ENCODE results near the gene UBE2V1. TPM values are rescaled to one million over a fixed set of nuclear protein-coding genes. Genes with fewer than 3 reads are reported as not detected.

The UBE2V1 gene
- total RNA-seq, 1 donor from 2014 or later = 109 TPM

DNA sequence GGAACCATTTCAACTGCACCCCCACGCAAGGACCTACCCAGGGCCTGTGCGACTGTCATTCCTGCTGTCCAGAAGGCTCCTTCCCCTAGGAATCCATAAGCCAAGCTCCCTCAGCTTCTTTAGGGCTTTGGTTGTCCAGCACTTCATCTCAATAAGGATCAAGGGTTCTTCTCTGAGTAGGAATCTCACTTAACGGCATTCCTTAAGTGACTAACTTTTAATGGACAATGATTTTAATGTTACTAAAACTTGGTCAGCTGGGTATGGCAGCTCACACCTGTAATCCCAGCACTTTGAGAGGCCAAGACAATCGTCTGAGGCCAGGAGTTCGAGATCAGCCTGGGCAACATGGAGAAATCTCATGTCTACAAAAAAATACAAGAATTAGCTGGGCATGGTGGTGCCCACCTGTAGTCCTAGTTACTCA, 13.4 kb downstream of the UBE2V1 start:
- no peak overlapping the region for H3K4me3 ChIP-seq (ENCODE audit: low read depth, low read length)
- DNase-seq (ENCODE audit: low read depth) = no peak
- TF ChIP-seq, protein P1, sequence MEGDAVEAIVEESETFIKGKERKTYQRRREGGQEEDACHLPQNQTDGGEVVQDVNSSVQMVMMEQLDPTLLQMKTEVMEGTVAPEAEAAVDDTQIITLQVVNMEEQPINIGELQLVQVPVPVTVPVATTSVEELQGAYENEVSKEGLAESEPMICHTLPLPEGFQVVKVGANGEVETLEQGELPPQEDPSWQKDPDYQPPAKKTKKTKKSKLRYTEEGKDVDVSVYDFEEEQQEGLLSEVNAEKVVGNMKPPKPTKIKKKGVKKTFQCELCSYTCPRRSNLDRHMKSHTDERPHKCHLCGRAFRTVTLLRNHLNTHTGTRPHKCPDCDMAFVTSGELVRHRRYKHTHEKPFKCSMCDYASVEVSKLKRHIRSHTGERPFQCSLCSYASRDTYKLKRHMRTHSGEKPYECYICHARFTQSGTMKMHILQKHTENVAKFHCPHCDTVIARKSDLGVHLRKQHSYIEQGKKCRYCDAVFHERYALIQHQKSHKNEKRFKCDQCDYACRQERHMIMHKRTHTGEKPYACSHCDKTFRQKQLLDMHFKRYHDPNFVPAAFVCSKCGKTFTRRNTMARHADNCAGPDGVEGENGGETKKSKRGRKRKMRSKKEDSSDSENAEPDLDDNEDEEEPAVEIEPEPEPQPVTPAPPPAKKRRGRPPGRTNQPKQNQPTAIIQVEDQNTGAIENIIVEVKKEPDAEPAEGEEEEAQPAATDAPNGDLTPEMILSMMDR (conservative IDR thresholded peaks at IDR 0.05; ENCODE audit: low read depth, low read length) = no peak

DNA sequence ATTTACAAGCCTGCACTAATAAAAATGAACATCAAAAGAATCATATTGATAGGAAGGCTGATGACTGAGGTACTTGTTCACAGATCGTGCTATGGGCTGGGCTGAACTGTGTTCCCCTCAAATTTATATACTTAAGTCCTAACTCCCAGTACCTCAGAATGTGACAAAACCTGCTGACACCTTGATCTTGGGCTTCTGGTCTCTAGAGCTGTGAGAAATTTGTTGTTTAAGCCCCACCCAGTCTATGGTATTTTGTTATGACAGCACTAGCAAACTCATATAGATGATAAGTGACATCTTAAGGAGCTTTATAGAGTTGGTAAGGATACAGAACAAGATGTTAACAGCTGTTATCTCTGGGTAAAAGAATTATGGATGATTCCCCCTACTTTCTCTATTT, 13.8 kb downstream of the UBE2V1 start:
- DNase-seq (ENCODE audit: low read depth) = no peak
- no peak overlapping the region for H3K4me3 ChIP-seq (ENCODE audit: low read depth, low read length)
- TF ChIP-seq, protein P1 (conservative IDR thresholded peaks at IDR 0.05; ENCODE audit: low read depth, low read length) = no peak

DNA sequence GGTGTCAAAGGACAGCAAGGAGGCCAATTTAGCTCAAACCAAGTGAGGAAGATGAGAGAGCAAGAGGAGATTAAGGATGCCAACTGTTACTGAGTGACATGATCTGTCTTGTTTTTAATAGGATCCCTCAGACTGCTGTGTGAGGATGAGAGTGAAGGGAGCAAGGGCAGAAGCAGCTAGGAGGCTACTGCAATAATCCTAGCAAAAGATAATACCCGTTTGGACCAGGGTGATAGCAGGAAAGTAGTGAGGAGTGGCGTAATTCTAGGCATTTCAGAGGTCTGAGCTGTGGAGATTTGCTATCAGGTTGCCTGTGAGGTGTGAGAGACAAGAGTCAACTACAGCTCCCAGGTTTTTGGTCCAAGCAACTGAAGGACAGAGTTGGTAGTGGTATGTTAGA, 14.7 kb downstream of the UBE2V1 start:
- TF ChIP-seq, protein P1 (conservative IDR thresholded peaks at IDR 0.05; ENCODE audit: low read depth, low read length) = no peak
- H3K4me3 ChIP-seq (ENCODE audit: low read depth, low read length) = no peak overlapping the region
- DNase-seq (ENCODE audit: low read depth) = no peak

DNA sequence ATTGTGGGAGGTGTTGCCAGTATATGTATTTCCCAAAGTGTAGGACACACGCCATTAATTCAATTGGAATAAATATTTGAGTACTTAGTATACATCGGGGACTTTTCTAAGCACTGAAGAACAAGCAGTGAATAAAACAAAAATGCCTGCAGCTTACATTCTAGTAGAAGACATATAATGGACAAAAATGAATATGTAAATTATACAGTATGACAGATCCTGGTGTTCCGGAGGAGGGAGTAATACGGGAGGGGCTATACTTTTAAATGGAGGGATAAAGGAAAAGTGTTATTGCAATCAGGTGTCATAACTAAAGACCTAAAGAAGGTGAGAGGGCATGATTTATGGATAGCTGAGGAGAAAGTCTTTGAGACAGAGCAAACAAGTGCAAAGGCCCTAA, 15.1 kb downstream of the UBE2V1 start:
- DNase-seq (ENCODE audit: low read depth) = no peak
- TF ChIP-seq, protein P1 (conservative IDR thresholded peaks at IDR 0.05; ENCODE audit: low read depth, low read length) = no peak
- no peak overlapping the region for H3K4me3 ChIP-seq (ENCODE audit: low read depth, low read length)

DNA sequence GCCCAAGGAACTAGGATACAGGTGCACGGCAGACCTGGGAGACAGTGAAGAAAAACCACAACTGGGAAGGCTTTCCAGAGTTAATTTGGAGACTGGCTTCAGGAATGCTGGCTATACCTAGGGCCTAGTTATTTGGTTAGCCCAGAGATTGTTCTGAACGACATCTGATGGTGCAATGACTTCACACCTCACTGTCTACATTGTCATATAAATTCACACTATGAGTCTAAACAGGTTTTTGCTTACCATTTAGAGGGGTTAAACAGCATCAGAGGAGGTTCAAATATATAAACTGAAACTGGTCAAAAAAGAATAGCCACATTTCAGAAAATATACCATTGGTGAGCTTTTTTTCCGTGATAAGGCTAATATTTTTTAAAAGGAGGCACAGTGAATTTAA, 16.7 kb downstream of the UBE2V1 start:
- H3K4me3 ChIP-seq (ENCODE audit: low read depth, low read length) = no peak overlapping the region
- TF ChIP-seq, protein P1 (conservative IDR thresholded peaks at IDR 0.05; ENCODE audit: low read depth, low read length) = no peak
- DNase-seq (ENCODE audit: low read depth) = no peak

DNA sequence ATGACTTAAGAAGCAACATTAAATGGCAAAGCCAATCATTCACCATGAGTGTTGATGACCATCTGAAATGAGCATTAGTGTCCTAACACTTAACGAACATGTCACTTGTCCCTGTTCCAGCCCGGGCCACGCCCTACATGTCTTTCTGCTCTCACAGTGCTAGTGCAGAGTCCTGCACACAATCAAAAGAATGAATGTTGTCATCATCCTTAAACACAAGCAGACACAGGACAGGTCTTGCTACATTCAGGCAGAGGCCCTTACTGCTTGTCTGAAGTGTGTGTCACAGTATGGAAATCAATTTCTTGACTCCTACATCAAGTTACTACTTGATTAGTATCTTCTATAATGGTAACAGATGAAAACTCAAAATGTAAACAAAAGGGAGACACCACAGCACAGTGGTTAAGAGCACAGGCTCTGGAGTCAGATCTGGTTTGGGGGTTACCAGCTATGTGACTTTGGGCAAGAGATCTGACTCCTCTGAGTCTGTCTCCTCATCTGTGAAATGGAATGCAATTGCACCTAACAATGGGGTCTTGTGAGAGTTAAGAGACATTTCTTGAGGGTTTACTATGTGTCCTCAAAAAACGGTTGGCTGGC, 17.4 kb downstream of the UBE2V1 start:
- TF ChIP-seq, protein P1 (conservative IDR thresholded peaks at IDR 0.05; ENCODE audit: low read depth, low read length) = no peak
- DNase-seq (ENCODE audit: low read depth) = no peak
- no peak overlapping the region for H3K4me3 ChIP-seq (ENCODE audit: low read depth, low read length)

DNA sequence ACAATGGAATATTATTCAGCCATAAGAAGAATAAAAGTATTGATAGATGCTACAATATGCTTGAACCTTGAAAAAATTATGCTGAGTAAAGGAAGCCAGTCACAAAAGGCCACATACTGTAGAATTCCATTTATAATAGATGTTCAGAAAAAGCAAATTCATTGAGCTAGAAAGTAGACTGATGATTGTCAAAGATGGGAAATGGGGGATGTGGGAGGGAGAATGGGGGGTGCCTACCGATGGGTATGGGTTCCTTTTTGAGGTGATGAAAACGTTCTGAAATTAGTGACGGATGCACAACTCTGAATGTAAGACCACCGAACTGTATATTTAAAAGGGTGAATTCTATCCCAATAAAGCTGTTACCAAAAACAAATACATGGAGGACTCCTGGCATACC, 18.4 kb downstream of the UBE2V1 start:
- no peak for DNase-seq (ENCODE audit: low read depth)
- TF ChIP-seq, protein P1 (conservative IDR thresholded peaks at IDR 0.05; ENCODE audit: low read depth, low read length) = no peak
- no peak overlapping the region for H3K4me3 ChIP-seq (ENCODE audit: low read depth, low read length)
